GM18867 (cell line): Measurements from ENCODE around the gene MLF2.

Experiments
- ATAC-seq: cut with Tn5 transposase; IDR thresholded peaks from one replicate; pipeline ENCODE4 v1.9.1; 2021; ENCODE audit warnings: mild to moderate bottlenecking, moderate library complexity; ENCODE audit not compliant: unreplicated experiment

MLF2 gene

DNA sequence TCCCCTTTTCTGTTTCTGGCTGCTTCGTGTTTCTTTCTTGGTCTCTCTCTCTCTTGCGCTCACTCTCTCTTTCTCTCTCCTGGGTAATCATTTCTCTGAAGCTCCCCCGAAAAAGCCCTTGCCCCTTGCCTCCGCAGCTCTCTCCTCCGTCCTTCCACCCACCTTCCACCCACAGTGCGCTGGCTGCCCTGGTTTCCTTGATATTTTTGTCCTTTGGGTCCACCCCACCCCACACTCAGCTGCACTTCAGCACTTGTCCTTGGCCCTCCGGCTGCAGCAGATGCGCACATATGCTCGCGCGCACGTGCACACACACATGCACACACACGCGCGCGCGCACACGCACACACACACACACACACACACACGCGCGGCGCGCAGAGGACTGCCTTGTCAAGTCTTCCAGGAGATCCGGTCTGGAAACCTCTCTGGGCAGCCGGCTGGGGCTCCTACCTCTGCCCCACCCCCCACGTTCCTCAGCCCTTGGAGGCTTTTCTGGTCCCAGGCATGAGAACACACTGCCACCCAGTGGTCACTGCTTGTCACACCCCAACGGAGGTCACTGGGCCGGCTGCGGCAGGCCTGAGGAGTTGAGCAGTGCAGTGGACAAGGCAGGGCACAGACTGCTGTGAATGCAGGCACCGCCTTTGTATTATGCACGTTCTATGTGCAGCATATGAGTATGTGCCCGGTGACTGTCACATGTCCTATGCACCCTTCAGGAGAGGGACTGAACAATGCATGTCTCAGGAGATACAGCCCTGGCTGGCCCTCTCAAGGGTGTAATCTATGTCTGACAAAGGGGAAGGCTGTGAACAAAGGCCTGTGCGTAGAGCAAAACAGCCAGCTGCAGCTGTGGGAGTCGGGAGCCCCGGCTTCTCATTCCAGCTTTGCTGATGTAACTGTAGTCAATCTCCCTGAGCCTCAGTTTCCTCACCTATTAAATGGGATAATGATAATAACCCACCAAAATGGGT is 25.9 kb upstream of the MLF2 start:
- ATAC-seq = peak; percentile 80

DNA sequence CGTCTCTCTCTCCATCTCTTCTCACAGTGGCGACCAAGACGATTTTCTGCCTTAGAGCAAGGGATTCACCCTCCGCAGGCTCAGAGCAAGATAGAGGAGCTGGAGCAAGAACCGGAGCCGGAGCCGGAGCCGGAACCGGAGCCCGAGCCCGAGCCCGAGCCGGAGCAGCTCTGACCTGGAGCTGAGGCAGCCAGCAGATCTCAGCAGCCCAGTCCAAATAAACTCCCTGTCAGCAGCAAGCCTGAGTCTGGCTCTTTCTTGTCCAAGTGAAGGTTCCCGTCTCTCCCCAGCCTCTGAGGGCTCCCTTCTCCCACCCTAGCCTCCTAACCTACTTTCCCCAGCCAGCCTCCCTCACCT is 25.3 kb upstream of the MLF2 start:
- ATAC-seq = no peak

DNA sequence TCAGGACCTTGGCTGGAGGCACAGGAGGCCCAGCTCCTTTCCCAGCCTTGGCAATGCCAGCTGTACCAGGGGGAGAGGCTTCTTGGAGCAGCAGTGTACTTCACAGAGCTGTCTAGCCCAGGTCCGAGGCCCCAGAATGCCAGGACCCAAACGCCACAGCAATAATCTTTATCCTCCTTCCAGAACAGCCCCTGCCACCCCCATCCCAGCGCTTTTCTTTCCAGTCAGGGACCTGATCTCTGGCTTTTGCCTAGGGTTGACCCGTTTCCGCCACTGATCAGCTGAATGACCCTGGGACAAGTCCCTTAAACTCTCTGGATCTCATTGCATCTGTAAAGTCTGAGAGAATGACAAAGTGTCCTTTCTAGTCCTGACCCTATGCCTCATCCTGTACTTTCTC is 24.4 kb upstream of the MLF2 start:
- ATAC-seq = no peak

DNA sequence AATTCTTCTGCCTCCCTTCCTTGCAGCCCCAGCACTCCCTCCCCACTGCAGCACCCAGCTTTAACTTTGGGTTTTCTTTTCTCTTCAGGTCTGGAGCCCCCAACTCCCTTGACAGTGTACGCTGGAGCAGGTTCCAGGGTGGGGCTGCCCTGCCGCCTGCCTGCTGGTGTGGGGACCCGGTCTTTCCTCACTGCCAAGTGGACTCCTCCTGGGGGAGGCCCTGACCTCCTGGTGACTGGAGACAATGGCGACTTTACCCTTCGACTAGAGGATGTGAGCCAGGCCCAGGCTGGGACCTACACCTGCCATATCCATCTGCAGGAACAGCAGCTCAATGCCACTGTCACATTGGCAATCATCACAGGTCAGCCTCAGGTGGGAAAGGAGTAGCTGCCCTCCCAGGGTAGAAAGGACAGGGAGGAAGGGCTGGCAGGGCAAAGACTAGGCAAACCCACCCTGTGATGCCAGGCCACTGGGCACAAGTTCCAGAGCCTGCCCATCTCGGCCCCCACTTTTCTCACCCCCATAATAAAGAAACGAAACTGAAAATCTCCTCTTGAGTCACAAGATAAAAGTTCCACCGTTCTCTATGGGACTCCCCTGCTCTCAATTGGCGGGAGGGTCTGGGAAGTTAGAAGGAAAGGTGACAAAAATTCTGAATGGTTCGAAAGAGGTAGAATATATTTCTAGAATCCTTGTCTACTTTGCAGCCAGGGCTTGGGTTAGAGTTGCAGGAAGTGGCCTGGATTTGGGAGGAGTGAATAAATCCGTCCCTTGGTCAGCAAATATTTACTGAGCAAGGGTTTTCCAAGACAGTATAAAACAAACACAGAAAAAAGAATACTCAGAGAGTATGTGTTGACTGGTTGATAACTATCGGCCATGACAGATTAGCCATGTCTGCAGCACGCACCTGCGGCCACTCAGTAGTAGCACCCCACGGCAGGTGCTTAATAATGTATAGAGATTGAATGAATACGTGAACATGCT is 22.5 kb upstream of the MLF2 start:
- ATAC-seq = no peak

DNA sequence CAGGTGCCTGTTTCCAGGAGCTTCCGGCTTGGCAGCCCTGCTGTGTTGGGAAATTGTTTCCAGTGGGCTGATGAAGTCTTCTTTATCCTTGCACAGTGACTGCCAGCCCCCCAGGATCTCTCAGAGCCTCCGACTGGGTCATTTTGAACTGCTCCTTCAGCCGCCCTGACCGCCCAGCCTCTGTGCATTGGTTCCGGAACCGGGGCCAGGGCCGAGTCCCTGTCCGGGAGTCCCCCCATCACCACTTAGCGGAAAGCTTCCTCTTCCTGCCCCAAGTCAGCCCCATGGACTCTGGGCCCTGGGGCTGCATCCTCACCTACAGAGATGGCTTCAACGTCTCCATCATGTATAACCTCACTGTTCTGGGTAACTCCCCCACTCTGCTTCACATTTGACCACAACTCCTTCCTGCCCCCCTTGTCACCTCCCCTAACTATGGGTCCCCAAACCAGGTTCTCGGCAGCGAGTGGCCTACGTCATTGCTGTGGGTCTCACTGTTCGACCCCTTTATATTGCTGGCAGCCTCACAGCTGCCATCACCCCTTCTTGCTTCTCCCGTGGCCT is 21.6 kb upstream of the MLF2 start:
- ATAC-seq = no peak

DNA sequence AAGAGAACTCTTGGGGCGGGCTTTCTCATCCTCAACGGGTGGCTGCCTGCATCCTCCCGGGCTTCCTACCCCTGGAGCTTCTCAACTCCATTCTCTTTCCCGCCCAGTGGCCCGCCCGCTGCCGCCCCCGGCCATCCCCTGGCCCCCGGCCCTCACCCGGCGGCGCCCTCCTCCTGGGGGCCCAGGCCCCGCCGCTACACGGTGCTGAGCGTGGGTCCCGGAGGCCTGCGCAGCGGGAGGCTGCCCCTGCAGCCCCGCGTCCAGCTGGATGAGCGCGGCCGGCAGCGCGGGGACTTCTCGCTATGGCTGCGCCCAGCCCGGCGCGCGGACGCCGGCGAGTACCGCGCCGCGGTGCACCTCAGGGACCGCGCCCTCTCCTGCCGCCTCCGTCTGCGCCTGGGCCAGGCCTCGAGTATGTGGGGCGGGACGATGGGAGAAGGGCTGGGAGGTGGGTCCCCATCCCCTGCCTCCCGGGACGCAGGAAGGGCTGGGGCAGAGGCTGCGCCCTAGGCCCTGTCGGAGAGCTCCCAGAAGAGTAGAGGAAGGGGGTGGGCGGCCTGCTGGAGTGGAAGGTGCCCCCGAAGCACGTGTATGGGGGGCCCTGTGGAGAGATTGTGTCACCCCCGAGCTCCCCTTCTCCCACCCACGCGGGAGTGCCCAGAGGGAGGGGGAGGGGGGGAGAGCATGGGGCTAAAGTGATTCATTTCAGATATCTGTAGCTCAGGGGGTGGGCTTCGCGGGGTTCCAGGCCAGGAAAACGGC is 20.8 kb upstream of the MLF2 start:
- ATAC-seq = no peak

DNA sequence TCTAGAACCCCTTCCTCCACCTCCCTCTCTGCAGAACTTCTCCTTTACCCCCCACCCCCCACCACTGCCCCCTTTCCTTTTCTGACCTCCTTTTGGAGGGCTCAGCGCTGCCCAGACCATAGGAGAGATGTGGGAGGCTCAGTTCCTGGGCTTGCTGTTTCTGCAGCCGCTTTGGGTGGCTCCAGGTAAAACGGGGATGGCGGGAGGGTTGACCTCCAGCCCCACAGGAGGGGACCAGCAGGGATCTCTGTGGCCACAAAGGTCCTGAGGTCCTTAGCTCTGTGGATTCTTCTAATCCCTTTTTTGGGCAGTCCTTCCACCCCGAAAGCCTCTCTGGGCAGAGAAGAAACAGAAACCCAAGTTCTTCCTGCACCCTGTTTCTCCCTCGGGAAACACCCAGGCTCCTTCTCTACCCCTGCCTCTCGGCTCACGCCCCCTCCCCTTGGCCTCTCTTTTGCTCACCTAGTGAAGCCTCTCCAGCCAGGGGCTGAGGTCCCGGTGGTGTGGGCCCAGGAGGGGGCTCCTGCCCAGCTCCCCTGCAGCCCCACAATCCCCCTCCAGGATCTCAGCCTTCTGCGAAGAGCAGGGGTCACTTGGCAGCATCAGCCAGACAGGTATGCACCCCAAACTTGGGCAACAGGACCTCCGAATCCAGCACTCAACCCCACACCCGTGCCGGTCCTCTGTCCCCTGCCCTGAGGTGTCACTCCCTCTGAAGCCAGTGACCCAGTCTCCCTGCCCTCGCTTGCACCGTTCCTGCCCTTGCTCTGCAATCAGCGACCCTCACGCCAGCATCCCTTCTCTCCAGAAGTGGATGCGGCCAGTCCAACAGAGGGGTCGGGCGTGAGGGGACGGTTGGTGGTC is 20.0 kb upstream of the MLF2 start:
- ATAC-seq = no peak

DNA sequence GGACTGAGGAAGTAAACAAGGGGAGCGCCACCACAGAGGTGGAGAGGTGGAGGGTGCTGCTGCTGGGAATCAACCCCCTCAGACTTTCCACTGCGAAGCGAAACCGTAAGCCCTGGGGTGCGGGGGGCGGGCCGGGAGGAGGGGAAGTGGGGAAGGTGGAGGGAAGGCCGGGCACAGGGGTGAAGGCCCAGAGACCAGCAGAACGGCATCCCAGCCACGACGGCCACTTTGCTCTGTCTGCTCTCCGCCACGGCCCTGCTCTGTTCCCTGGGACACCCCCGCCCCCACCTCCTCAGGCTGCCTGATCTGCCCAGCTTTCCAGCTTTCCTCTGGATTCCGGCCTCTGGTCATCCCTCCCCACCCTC is 19.4 kb upstream of the MLF2 start, which contains the start of gene LAG3:
TSS of gene LAG3 (plus strand) at position 190 of the 365 bp plus-strand sequence. CDS start 333 bp downstream, outside the sequence.
- no peak for ATAC-seq

DNA sequence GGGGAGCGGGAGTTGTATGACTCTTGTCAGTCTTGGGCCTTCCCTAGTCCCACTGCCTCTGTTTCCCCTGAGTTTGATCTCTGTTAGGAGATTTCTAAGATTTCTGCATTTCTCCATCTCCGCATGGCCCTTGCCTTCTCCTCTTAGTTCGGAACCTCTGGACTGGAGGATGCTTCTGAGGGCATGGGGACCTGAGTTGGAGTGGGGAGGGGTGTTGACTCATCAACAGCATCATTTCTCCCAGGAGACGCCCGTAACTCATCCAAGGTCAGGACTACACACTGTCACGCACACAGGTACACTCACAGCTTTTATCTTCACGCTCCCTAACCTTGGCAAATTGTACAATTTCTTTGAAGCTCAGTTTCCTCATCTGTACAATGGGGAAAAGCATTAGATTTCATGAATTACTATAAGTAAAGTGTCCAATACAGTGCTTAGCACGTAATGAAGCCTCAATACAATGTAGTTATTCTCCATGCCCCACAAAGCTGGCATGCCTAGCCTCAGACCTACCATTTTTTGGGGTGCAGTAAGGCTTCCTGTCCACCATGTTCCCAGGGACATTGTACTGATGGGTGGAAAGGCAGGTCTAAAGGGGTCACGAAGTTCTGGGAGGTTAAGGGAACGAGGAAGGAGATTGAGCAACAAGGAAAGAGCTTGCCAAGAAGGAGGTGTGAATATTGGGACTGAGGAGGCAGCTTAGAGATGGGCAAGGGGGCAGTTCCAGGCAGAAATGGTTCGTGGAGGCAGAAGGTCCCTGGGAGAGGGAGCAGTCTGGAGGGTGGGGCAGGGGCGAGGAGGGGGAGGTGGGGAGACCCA is 18.8 kb upstream of the MLF2 start:
- ATAC-seq = no peak

DNA sequence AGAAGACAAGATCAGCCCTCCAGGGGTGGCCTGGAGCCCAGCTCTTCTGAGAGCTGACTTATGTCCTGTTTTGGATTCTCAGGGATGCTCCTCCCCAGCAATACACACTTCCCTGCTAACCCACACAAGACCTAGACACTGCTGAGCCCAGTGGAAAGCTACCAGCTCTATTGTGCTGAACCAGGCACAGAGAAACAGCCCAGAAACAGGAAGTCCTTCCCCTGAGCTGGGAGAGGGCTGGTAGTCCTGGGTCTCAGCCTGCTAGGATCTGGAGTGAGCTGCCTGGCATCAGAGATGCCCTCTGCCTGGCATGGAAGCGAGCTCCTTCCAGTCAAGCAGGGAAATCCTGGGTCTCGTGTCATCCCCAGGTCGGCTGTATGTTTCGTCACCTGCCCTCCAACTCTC is 18.2 kb upstream of the MLF2 start:
- ATAC-seq = no peak

DNA sequence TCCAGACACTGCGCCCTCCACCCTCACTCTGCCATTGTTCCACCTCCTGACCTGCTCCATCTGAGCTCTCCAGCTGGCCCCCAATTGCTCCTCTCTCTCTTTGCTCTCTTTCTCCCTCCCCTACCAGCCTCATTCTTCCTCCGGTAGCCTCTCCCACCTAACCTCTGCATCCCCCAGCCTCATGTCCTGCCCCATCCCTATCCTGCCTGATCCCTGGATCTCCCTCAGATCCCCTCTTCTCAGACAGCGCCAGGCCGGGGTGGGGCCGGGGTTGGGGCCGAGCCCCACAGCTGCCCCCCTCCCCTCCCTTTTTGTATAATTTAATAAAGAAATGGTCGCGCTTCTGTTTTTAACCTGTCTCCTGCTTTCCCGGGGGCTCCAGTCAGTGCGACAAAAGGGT is 17.7 kb upstream of the MLF2 start:
- no peak for ATAC-seq

DNA sequence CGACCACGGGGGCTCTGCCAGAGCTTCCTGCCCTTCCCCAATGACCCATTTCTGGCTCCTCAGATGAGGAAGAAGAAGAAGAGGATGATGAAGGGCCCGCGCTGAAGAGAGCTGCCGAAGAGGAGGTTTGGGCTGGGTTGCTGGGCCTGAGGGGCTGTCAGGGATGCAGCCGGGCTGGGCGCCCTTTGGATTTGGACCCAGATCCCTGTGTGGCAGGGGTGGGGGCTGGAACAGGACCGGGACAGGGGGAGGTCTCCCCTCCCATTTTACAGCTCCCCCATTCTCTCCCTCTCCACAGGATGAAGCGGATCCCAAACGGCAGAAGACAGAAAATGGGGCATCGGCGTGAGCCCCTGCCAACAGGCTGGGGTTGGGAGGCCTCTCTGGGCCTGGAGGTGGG is 17.2 kb upstream of the MLF2 start:
- no peak for ATAC-seq

DNA sequence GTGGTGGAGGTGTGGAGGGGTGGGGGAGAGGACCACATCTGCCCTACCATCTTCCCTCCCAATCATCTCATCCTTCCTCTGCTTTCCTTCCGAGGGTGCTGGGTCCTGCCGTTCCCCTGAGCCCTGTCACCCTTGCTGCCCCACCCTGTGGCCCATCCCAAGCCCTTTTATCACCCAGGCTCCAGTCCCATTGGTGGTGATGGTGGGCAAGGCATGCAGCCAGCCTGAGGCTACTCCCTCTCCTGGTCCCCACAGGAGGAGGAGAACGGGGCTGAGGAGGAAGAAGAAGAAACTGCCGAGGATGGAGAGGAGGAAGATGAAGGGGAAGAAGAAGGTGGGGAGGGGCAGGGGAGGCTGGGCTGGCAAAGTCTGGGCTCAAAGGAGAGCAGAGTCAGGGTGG is 16.7 kb upstream of the MLF2 start:
- ATAC-seq = no peak

DNA sequence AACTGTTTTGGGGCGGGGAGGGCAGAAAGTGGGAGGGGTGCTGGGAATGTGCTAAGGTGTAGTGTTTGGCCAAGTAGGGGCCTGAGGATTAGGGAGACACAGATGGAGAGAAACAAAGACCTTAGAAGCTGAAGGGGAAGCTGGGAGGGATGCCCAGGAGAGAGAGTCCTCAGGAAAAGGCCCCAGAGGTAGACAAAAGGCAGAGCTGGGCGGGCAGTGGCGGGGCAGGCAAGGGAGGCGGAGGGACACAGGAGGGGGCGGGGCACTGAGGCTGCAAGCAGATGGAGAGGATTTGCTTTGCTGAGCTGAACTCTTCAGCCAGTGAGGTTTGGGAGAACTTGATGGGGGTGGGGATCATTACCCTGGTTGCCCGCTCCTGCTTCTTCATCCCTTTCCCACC is 16.0 kb upstream of the MLF2 start:
- no peak for ATAC-seq

DNA sequence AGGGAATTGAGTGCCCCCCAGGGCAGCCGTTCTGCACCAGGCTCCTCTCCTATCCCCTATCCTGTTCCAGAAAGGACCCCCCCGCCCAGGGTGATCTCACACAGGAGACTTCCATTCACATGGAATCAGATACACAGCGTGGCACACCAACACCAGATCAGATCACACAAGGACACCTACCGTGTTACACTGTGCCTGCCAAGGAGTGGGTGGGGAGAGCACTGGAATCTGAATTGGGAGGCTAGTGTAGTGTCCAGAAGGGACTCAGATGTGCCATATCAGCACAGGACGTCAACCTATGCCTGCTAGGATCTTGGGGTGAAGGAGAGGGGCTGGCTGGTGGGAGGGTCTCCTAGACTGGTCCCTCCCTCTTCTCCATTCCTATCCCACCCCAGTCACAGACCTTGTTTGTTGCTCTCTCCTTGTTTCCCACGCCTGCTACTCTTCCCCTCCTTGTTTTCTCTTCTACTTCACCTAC is 15.5 kb upstream of the MLF2 start:
- ATAC-seq = no peak

DNA sequence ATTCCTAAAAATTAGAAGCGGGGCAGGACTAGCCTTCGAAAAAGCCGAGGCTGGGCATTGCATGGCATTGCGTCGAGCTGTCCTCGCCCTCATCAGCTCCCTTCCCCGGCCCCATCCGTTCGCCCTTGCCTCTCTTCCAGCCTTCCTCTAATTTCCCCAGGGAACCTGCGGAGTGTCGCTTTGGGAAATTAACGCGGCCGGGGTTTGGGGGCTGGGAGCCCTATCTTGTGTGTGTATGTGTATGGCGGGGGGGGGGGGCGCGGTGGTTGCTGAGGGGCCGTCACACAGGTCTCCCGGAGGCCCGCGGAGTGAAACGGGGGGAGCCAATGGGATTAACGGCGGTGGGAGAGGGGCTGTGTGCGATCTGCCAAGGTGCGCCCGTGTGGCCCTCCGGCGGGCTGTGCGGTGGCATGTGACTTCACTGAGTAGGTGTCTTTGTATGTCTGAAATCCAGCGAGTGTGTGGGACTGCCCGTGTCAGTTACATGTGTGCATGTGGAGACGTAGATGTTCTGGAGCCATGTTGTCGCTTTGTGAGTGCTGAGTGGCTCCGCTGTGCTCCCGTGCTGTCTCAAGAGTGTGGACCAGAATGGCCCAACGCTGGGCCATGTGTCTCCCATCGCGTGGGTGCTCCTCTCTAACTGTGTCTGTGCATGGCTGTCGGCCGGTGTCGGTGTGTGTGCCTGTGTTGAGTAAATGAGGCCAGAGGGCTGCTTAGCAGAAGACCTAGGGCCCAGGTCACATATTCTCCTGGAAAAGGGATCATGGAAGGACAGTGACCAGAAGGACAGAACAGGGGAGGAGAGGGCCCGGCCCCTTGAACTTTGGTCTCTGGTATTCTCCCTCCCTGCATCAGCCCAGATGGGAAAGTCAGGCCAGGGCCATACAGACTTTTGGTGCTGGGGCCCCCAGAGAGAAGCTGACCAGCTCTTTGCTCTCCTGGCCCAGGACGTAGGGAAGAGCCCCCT is 14.7 kb upstream of the MLF2 start:
- no peak for ATAC-seq

DNA sequence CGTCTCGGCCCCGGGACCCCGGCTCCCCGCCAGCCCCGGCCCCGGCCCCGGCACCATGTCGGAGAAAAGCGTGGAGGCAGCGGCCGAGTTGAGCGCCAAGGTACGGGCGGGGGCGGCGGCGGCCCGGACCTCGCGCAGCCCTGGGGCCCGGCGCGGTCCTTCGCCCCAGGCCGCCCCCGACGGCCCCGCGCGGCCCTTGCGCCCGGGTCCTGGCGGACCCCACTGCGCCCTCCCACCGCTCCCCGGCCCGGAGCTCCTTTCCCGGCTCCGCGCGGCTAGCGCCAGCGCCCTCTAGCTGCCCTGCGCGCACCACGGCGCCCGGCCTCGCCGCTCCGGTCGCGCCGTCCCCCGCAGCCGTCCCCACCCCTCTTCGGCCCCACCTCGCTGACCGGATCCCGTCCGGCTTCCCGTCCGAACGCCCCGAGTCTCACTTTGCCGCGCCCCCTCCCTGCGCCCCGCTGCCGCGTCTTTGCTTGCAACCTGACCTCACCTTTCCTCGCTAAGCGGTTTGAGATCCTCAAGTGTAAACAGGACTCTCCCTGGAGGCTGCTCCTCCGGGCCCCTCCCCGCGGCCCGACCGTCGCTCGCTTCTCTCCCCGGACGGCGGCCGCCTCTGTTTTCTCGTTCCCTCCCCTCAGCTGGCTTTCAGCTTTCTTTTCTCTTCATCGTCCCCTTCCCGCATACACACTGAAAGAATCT is 13.9 kb upstream of the MLF2 start:
- ATAC-seq = peak; percentile 49
